ENCODE measurements around the gene DGCR2. TPM values are rescaled to one million over a fixed set of nuclear protein-coding genes. Genes with fewer than 3 reads are reported as not detected.

The DGCR2 gene
- total and polyA plus RNA-seq, 2 experiments from 2014 or later: 18.5 to 83.0 TPM

DNA sequence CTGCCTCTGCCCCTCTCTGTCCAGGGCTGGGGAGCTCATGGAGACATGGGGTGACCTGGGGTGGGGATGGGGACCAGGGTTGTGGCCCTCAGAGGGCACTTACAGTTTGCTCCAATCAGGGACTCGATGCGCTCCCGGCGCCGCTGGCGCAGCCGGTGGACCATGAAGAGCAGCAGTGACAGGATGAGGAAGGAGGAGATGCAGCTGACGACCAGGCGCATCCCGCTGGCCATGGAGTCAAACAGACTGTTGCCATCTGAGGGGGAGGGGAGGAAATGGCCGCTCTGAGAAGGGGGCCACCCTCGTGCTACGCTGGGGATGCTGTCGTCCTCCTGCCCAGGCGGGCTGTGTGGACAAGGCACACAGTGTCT lies 80.5 kb downstream of the DGCR2 start:
- H3K4me3 Mint-ChIP-seq: no peak overlapping the region
- Histone ChIP-seq H3K36me3 (ENCODE audit: insufficient read depth) (peaks cover 19% of the 10 kb centered on the region), H3K4me2 (no peak overlapping the region), H3K4me3 (no peak overlapping the region), H3K27me3 (ENCODE audit: insufficient read depth) (no peaks in the 10 kb centered on the region), H3K27ac (ENCODE audit: low read depth) (no peak overlapping the region), H3K9me2 (ENCODE audit: insufficient read depth) (no peaks in the 10 kb centered on the region), H3K4me1 (ENCODE audit: insufficient read depth) (no peaks in the 10 kb centered on the region), H4K20me1 (replicated peaks; ENCODE audit: insufficient read depth) (peaks cover 5% of the 10 kb centered on the region; the same call in 1 of the 2 replicates), H2AFZ (no peak overlapping the region), H3F3A (replicated peaks; ENCODE audit: low read depth) (no peaks in the 10 kb centered on the region), H3K79me2 (replicated peaks; ENCODE audit: insufficient read depth) (no peaks in the 10 kb centered on the region)
- H3K36me3 Mint-ChIP-seq (ENCODE audit: low read depth): peaks cover 29% of the 10 kb centered on the region
- no peak overlapping the region for H3K27ac Mint-ChIP-seq
- no peaks in the 10 kb centered on the region for H3K9me3 Mint-ChIP-seq
- TF ChIP-seq, protein P1, sequence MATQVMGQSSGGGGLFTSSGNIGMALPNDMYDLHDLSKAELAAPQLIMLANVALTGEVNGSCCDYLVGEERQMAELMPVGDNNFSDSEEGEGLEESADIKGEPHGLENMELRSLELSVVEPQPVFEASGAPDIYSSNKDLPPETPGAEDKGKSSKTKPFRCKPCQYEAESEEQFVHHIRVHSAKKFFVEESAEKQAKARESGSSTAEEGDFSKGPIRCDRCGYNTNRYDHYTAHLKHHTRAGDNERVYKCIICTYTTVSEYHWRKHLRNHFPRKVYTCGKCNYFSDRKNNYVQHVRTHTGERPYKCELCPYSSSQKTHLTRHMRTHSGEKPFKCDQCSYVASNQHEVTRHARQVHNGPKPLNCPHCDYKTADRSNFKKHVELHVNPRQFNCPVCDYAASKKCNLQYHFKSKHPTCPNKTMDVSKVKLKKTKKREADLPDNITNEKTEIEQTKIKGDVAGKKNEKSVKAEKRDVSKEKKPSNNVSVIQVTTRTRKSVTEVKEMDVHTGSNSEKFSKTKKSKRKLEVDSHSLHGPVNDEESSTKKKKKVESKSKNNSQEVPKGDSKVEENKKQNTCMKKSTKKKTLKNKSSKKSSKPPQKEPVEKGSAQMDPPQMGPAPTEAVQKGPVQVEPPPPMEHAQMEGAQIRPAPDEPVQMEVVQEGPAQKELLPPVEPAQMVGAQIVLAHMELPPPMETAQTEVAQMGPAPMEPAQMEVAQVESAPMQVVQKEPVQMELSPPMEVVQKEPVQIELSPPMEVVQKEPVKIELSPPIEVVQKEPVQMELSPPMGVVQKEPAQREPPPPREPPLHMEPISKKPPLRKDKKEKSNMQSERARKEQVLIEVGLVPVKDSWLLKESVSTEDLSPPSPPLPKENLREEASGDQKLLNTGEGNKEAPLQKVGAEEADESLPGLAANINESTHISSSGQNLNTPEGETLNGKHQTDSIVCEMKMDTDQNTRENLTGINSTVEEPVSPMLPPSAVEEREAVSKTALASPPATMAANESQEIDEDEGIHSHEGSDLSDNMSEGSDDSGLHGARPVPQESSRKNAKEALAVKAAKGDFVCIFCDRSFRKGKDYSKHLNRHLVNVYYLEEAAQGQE (IDR thresholded peaks at IDR 0.05; ENCODE audit: unreplicated experiment): no peak
- TF ChIP-seq STAT1 (IDR thresholded peaks at IDR 0.05; ENCODE audit: unreplicated experiment) (no peak), CREB1 (CRISPR knock-in tag; IDR thresholded peaks at IDR 0.05; ENCODE audit: low read depth) (no peak), EZH2 (IDR thresholded peaks at IDR 0.05; ENCODE audit: low read depth, unreplicated experiment) (no peak), POLR2AphosphoS5 (IDR thresholded peaks at IDR 0.05; ENCODE audit: low read depth) (no peak), JUNB (IDR thresholded peaks at IDR 0.05; ENCODE audit: unreplicated experiment) (no peak), NANOG (IDR thresholded peaks at IDR 0.05; ENCODE audit: borderline replicate concordance) (no peak), ZNF114 (CRISPR knock-in tag; IDR thresholded peaks at IDR 0.05) (no peak), ZNF331 (CRISPR knock-in tag; IDR thresholded peaks at IDR 0.05; ENCODE audit: low read depth) (no peak), EZH2phosphoT487 (IDR thresholded peaks at IDR 0.05; ENCODE audit: unreplicated experiment) (no peak)
- TF ChIP-seq, protein P2, sequence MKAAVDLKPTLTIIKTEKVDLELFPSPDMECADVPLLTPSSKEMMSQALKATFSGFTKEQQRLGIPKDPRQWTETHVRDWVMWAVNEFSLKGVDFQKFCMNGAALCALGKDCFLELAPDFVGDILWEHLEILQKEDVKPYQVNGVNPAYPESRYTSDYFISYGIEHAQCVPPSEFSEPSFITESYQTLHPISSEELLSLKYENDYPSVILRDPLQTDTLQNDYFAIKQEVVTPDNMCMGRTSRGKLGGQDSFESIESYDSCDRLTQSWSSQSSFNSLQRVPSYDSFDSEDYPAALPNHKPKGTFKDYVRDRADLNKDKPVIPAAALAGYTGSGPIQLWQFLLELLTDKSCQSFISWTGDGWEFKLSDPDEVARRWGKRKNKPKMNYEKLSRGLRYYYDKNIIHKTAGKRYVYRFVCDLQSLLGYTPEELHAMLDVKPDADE (IDR thresholded peaks at IDR 0.05): no peak
- TF ChIP-seq, protein P3, sequence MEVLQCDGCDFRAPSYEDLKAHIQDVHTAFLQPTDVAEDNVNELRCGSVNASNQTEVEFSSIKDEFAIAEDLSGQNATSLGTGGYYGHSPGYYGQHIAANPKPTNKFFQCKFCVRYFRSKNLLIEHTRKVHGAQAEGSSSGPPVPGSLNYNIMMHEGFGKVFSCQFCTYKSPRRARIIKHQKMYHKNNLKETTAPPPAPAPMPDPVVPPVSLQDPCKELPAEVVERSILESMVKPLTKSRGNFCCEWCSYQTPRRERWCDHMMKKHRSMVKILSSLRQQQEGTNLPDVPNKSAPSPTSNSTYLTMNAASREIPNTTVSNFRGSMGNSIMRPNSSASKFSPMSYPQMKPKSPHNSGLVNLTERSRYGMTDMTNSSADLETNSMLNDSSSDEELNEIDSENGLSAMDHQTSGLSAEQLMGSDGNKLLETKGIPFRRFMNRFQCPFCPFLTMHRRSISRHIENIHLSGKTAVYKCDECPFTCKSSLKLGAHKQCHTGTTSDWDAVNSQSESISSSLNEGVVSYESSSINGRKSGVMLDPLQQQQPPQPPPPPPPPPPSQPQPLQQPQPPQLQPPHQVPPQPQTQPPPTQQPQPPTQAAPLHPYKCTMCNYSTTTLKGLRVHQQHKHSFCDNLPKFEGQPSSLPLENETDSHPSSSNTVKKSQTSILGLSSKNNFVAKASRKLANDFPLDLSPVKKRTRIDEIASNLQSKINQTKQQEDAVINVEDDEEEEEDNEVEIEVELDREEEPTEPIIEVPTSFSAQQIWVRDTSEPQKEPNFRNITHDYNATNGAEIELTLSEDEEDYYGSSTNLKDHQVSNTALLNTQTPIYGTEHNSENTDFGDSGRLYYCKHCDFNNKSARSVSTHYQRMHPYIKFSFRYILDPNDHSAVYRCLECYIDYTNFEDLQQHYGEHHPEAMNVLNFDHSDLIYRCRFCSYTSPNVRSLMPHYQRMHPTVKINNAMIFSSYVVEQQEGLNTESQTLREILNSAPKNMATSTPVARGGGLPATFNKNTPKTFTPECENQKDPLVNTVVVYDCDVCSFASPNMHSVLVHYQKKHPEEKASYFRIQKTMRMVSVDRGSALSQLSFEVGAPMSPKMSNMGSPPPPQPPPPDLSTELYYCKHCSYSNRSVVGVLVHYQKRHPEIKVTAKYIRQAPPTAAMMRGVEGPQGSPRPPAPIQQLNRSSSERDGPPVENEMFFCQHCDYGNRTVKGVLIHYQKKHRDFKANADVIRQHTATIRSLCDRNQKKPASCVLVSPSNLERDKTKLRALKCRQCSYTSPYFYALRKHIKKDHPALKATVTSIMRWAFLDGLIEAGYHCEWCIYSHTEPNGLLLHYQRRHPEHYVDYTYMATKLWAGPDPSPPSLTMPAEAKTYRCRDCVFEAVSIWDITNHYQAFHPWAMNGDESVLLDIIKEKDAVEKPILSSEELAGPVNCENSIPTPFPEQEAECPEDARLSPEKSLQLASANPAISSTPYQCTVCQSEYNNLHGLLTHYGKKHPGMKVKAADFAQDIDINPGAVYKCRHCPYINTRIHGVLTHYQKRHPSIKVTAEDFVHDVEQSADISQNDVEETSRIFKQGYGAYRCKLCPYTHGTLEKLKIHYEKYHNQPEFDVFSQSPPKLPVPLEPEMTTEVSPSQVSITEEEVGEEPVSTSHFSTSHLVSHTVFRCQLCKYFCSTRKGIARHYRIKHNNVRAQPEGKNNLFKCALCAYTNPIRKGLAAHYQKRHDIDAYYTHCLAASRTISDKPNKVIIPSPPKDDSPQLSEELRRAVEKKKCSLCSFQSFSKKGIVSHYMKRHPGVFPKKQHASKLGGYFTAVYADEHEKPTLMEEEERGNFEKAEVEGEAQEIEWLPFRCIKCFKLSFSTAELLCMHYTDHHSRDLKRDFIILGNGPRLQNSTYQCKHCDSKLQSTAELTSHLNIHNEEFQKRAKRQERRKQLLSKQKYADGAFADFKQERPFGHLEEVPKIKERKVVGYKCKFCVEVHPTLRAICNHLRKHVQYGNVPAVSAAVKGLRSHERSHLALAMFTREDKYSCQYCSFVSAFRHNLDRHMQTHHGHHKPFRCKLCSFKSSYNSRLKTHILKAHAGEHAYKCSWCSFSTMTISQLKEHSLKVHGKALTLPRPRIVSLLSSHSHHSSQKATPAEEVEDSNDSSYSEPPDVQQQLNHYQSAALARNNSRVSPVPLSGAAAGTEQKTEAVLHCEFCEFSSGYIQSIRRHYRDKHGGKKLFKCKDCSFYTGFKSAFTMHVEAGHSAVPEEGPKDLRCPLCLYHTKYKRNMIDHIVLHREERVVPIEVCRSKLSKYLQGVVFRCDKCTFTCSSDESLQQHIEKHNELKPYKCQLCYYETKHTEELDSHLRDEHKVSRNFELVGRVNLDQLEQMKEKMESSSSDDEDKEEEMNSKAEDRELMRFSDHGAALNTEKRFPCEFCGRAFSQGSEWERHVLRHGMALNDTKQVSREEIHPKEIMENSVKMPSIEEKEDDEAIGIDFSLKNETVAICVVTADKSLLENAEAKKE (CRISPR knock-in tag; IDR thresholded peaks at IDR 0.05): no peak
- TF ChIP-seq, protein P4, sequence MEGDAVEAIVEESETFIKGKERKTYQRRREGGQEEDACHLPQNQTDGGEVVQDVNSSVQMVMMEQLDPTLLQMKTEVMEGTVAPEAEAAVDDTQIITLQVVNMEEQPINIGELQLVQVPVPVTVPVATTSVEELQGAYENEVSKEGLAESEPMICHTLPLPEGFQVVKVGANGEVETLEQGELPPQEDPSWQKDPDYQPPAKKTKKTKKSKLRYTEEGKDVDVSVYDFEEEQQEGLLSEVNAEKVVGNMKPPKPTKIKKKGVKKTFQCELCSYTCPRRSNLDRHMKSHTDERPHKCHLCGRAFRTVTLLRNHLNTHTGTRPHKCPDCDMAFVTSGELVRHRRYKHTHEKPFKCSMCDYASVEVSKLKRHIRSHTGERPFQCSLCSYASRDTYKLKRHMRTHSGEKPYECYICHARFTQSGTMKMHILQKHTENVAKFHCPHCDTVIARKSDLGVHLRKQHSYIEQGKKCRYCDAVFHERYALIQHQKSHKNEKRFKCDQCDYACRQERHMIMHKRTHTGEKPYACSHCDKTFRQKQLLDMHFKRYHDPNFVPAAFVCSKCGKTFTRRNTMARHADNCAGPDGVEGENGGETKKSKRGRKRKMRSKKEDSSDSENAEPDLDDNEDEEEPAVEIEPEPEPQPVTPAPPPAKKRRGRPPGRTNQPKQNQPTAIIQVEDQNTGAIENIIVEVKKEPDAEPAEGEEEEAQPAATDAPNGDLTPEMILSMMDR (conservative IDR thresholded peaks at IDR 0.05; ENCODE audit: low read depth in 2 of 2): no peak
- DNase-seq (ENCODE audit: low spot score): no peak
- no peak for ATAC-seq
- H3K4me1 Mint-ChIP-seq: no peaks in the 10 kb centered on the region
- peaks cover 5% of the 10 kb centered on the region for H3K27me3 Mint-ChIP-seq (ENCODE audit: insufficient read depth, low read depth, poor library complexity)

All from GM23338 (cell line).